Skin epidermis (tissue), 12 donors: ENCODE data around the gene ENDOD1.
"Not testable (repeated sequence)": the region's sequence is repeated elsewhere in the genome, so short reads cannot be mapped to it uniquely, and the experiment has no call there.

Experiments
- H3K27ac ChIP-seq, 21 experiments: fragments of 200-600 bp; sonication (generic) in 11 of 21; one replicate each; pipeline ENCODE4 v1.5.0; 2020; ENCODE audit warnings: mild to moderate bottlenecking in 3 of 21, inconsistent platforms in 2 of 21, moderate library complexity in 2 of 21
- H3K4me3 ChIP-seq, 7 experiments: fragments of 200-600 bp; sonication (generic) in 2 of 7; one replicate each; pipeline ENCODE4 v1.5.0; 2020; ENCODE audit warnings: inconsistent platforms in 2 of 7, mild to moderate bottlenecking in 2 of 7, moderate library complexity in 1 of 7

ENDOD1 gene

GRCh38 chr11:95089620-95090542 lies at the start of gene ENDOD1:
Gene ENDOD1, plus strand, starts transcription at chr11:95089846. Its CDS starts 82 bp downstream, at chr11:95089928.
- H3K27ac ChIP-seq = peak within 1 kb of the TSS; percentile 42 to 96 (median 89)

DNA sequence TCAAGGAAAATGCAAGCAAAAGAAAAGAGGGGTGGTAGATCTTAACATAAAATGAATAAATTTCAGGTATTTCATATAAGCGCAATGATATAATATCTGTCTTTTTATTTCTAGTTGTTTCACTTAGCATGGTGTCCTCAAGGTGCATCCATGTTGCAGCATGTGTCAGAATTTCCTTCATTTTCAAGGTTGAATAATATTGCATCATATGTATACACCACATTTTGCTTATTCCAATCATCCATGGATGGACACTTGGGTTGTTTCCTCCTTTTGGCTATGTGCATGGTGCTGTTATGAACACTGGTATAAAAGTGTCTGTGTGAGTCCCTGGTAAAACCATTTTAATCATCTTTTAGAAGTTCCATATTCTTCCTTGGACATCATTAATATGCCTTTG lies 47.4 kb upstream of the ENDOD1 start:
- Histone ChIP-seq H3K27ac (no peak overlapping the region), H3K4me3 (no peak overlapping the region)

More at GRCh38 chr11:95089620-95090542, at the start of gene ENDOD1:
- H3K4me3 ChIP-seq = peak within 1 kb of the TSS; percentile 65 to 85 (median 78)

DNA sequence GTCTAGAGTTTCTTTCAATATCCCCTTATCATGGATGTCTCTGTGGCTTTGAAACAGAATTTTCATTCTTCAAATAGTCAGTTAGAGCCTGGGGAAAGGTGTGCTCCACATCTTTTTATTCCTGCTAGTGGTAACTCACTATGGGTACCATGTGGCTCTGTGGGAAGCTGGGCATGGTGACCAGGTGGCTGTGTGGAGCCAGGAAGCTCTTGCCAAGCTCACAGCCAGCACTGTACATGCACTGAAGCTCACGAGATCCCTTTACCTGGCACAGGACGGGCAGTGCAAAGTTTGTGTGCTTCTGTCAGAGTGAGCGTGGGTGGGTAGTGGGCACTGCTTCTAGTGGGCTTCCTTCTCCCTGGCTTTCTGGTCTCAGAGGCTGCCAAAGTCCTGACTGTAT lies 46.7 kb upstream of the ENDOD1 start:
- no peak overlapping the region for H3K27ac ChIP-seq
- no peak overlapping the region for H3K4me3 ChIP-seq

- Histone ChIP-seq H3K27ac (no peak overlapping the region), H3K4me3 (no peak overlapping the region)
These were observed 45.6 kb upstream of the ENDOD1 start for GRCh38 chr11:95044010-95044409.

DNA sequence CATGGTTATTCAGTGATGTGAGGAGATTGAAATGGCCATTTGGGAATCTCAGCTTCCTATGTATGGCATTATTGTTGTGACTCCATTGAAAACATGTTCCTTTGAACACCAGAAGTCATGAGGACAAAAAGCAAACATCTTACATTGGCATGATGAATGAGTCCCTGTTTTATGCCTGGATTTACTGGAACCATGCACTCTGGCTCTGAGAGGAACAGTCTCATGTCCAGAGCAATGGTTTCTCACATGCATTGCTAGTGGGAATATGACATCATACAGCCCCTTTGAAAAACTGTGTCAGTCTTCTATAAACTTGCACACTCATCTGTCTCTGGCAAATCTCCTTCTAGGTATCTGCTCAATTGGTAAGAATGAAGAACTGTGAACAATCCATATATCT lies 43.8 kb upstream of the ENDOD1 start:
- H3K4me3 ChIP-seq = no peak overlapping the region

GRCh38 chr11:95049122-95049521 lies 40.5 kb upstream of the ENDOD1 start, which contains the start of gene KDM4F:
Gene KDM4F, plus strand, starts transcription at chr11:95049422.
- not testable (repeated sequence) for H3K4me3 ChIP-seq, H3K27ac ChIP-seq

More for the DNA sequence above, 43.8 kb upstream of the ENDOD1 start:
- no peak overlapping the region for H3K27ac ChIP-seq

- Histone ChIP-seq H3K4me3 (no peak overlapping the region), H3K27ac (no peak overlapping the region)
These were observed 38.9 kb upstream of the ENDOD1 start for GRCh38 chr11:95050595-95051202.

DNA sequence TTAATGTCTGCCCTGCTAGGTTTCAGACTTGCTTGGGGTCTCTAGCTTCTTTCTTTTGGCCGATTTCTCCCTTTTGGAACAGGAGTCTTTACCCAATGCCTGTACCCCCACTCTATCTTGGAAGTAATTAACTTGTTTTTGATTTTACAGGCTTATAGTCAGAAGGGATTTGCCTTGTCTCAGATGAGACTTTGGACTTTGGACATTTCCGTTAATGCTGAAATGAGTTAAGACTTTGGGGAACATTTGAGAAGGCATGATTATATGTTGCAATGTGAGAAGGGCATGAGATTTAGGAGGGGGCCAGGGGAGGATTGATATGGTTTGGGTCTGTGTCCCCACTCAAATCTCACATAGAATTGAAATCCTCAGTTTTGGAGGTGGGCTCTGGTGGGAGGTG lies 35.3 kb upstream of the ENDOD1 start:
- no peak overlapping the region for H3K4me3 ChIP-seq
- no peak overlapping the region for H3K27ac ChIP-seq

GRCh38 chr11:95055283-95055897 lies 34.3 kb upstream of the ENDOD1 start:
- H3K4me3 ChIP-seq = no peak overlapping the region
- no peak overlapping the region for H3K27ac ChIP-seq

GRCh38 chr11:95057959-95058358 lies 31.7 kb upstream of the ENDOD1 start:
- Histone ChIP-seq H3K27ac (no peak overlapping the region), H3K4me3 (no peak overlapping the region)

GRCh38 chr11:95058621-95059020 lies 31.0 kb upstream of the ENDOD1 start:
- H3K27ac ChIP-seq = no peak overlapping the region
- no peak overlapping the region for H3K4me3 ChIP-seq

GRCh38 chr11:95059046-95059445 lies 30.6 kb upstream of the ENDOD1 start:
- Histone ChIP-seq H3K27ac (no peak overlapping the region), H3K4me3 (no peak overlapping the region)

- H3K27ac ChIP-seq = no peak overlapping the region
- no peak overlapping the region for H3K4me3 ChIP-seq
These were observed 24.3 kb upstream of the ENDOD1 start for GRCh38 chr11:95065336-95065735.

DNA sequence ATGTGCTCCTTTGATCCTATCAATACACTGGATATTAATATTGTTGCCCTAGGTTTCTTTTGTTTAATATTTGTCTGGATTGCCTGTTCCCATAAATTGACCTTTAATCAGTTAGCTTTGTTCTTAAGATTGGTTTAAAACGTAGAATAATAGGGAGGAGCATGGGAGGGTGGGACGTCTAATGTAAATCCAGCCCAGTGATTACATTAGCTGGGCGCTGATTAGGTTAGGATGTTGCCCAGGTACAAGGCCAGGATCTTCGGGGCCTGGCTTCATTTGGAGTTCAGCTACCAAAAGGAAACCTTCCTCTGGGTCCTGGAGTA lies 23.0 kb upstream of the ENDOD1 start, which contains the start of gene SRSF8:
SRSF8 (plus strand) TSS at position 204 of the 323 bp plus-strand sequence. CDS start 308 bp downstream, outside the sequence.
- Histone ChIP-seq H3K4me3 (peak within 1 kb of the TSS; percentile 59 to 95 (median 83)), H3K27ac (peak within 1 kb of the TSS; percentile 89 to 99 (median 97))

DNA sequence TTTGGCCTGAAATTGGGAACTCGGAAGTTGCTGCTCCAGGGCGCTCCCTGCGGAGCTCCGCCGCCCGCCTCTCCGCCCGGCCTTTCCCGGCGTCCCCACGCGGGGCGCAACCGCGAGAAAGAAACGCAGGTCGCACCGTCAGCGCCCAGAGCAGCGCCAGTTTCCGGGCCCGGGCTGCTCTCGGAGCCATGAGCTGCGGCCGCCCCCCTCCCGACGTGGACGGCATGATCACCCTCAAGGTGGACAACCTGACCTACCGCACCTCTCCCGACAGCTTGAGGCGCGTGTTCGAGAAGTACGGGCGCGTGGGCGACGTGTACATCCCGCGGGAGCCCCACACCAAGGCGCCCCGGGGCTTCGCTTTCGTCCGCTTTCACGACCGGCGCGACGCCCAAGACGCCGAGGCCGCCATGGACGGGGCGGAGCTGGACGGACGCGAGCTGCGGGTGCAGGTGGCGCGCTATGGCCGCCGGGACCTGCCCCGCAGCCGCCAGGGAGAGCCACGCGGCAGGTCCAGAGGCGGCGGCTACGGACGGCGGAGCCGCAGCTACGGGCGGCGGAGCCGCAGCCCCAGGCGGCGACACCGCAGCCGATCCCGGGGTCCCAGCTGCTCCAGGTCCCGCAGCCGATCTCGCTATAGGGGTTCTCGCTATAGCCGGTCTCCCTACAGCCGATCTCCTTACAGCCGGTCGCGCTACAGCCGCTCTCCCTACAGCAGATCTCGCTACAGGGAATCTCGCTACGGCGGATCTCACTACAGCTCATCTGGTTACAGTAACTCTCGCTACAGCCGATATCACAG lies 22.4 kb upstream of the ENDOD1 start:
- peak overlapping the region; percentile 89 to 99 (median 97) for H3K27ac ChIP-seq

GRCh38 chr11:95067841-95068219 lies 21.8 kb upstream of the ENDOD1 start:
- H3K4me3 ChIP-seq = peak overlapping the region; percentile 59 to 95 (median 83)

More for the DNA sequence above, 22.4 kb upstream of the ENDOD1 start:
- peak overlapping the region; percentile 59 to 95 (median 83) for H3K4me3 ChIP-seq

DNA sequence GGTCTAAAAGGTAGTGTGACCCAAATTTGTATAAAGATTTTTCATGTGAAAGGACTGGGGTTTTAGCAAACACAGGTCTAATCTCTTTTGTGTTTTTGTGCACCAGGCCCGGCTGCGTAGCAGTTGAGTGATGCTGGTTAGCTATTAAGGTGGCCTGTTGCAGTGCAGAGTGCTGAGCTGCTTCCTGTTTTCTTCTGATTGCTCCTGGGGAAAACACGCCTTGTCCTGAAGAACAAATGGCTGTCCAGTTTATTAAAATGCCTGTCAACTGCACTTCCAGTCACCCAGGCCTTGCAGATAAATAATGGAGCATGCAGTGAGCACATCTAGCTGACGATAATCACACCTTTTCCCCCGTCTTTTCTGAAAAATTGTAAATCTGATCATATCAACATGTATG lies 21.1 kb upstream of the ENDOD1 start:
- Histone ChIP-seq H3K4me3 (peak overlapping the region; percentile 59 to 95 (median 83)), H3K27ac (peak overlapping the region in 19 of 21 experiments; percentile 89 to 99 (median 97))

More at GRCh38 chr11:95067841-95068219, 21.8 kb upstream of the ENDOD1 start:
- peak overlapping the region; percentile 89 to 99 (median 97) for H3K27ac ChIP-seq

- H3K4me3 ChIP-seq = no peak overlapping the region
- H3K27ac ChIP-seq = no peak overlapping the region
These were observed 19.2 kb upstream of the ENDOD1 start for GRCh38 chr11:95070471-95070870.

GRCh38 chr11:95072948-95073347 lies 16.7 kb upstream of the ENDOD1 start:
- Histone ChIP-seq H3K27ac (peak overlapping the region in 1 of 21 experiments; percentile 32), H3K4me3 (no peak overlapping the region)
